Activated T-cell treated with anti-CD3 and anti-CD28 coated beads for 4 hours (primary cell): ENCODE measurements around the gene UBE2L6.
"Not testable (repeated sequence)": the region's sequence is repeated elsewhere in the genome, so short reads cannot be mapped to it uniquely, and the experiment has no call there.

Experiments used
- DNase-seq: peaks from one replicate; pipeline ENCODE4 v3.0.0-alpha.2; 2020

The UBE2L6 gene

DNA sequence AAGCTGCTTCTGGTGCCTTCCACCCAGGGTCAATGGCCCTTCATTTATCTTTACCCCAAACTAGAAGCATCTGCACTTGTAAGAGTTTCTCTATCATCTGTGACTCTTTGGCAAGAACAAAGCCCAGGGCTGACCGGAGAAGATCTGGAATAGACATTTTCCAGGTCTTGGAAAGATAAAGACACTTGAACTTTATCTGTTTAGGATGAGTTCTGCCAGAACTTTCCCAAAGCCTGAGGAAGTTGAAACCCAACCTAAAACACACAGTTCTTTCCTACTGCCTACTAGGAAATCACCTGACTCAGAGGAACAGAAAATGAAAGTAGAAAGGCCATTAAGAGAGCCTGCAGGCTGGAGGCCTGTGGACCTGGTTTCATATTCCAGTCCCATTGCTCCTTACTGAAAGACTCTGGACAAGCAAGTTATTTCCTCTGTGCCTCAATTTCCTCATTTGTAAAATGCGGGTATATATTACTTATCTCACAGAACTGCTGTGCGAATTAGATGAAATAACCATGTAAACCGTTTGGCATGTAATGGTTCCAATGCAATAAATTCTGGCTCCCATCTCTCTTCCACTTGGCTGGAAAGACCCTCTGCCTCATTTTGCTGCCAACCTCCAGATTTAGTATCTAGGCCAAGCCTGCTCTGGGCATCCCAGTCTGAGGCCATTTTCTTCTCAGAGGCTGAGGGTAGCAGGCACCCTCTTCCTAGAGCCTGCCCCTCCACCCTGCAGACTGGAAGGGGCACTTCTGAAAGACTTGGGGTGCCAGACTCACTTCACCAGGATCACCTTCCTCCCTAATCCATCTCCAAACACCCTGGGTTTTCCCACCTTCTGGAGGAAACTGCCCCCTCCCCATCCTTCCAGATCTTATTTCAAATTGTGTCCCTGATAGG is 1.2 kb downstream of the UBE2L6 start:
- peak; percentile 36 for DNase-seq

GRCh38 chr11:57562596-57562995 is 4.9 kb downstream of the UBE2L6 start:
- no peak for DNase-seq

- no peak for DNase-seq
Observed at GRCh38 chr11:57560146-57560545, 7.3 kb downstream of the UBE2L6 start.

DNA sequence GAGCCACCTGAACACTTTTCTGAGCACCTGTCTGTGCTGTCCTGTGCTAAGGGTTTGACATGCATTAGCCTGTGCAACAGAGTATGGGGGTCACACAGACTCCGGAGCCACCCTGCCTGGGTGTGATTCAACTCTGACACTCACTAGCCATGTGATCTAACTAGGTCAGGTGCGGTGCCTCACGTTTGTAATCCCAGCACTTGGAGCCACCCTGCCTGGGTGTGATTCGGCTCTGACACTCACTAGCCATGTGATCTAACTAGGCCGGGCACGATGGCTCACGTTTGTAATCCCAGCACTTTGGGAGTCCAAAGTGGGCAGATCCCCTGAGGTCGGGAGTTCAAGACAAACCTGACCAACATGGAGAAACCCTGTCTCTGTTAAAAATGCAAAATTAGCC is 11.4 kb downstream of the UBE2L6 start:
- DNase-seq: no peak

GRCh38 chr11:57555393-57555792 is 12.1 kb downstream of the UBE2L6 start:
- DNase-seq: no peak

- DNase-seq: no peak
Observed at GRCh38 chr11:57552479-57552878, 15.0 kb downstream of the UBE2L6 start.

DNA sequence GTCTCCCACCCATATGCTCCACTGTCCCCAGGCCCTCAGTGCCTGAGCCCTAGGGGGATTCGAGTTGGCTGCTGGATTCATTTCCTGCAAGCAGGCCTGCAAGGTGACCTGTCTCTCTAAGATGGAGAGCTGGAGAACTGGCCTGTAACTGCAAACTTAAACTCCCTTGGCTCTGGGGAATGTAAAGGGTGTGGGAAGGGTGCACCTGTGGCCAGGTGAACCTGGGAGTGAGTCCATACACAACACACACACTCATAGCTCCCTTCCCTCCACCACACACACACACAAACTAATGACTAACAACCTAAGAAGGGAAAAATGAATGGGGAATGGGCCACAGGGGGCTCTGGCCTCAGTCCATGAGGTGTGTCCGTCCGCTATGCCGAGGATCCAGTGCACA is 15.5 kb downstream of the UBE2L6 start:
- DNase-seq: no peak

- no peak for DNase-seq
Observed at GRCh38 chr11:57549983-57550382, 17.5 kb downstream of the UBE2L6 start.

DNA sequence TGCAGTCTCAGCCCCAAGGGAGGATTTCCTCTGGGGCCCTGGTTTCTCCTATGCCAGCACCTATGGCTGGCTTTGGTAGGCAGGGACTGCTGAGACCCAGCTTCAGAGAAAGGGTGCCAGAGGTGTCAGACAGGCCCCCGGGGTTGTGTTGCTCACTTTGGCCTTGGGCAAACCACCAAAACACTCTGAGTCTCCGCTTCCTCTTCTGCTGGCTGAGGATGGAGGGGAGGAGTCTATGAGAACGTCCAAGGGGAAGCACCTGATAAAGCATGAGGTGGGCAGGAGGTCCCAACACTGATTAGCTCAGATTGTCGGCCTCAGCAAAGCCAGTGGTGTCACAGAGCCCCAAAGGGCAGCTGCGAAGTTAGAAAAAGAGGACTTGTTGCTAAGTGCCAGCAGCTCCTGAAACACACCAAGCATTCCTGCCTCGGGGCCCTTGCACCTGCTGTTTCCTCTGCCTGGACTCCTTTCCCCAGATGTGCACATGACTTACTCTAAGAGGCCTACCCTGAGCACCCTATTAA is 19.6 kb downstream of the UBE2L6 start:
- no peak for DNase-seq

DNA sequence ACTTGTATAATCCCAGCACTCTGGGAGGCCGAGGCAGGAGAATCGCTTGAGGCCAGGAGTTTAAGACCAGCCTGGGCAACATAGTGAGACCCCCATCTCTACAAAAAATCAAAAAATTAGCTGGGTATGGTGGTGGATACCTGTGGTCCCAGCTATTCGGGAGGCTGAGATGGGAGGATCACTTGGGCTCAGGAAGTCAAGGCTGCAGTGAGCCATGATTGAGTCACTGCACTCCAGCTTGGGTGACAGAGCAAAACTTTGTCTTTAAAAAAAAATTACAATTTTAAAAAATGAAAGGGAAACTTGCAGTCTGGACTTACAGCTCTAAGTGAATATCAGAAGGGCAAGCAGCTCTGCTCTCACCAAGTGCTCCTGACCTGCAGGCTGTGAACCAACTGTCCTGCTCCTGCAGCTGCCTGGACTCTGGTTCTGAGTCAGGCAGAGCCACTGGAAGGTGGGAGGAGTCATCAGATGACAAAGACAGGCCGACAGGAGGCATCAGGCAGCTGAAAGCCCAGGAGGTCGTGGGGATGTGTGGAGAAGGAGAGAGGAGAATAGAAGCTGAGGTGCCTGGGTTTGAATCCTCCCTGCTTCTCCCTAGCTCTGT is 20.5 kb downstream of the UBE2L6 start:
- DNase-seq: no peak

- DNase-seq: no peak
Observed at GRCh38 chr11:57546451-57546850, 21.0 kb downstream of the UBE2L6 start.

- DNase-seq: no peak
Observed at GRCh38 chr11:57545883-57546282, 21.6 kb downstream of the UBE2L6 start.

- no peak for DNase-seq
Observed at GRCh38 chr11:57544566-57544965, 22.9 kb downstream of the UBE2L6 start.

GRCh38 chr11:57543593-57543992 is 23.9 kb downstream of the UBE2L6 start:
- DNase-seq: no peak

GRCh38 chr11:57542582-57542981 is 24.9 kb downstream of the UBE2L6 start:
- no peak for DNase-seq

DNA sequence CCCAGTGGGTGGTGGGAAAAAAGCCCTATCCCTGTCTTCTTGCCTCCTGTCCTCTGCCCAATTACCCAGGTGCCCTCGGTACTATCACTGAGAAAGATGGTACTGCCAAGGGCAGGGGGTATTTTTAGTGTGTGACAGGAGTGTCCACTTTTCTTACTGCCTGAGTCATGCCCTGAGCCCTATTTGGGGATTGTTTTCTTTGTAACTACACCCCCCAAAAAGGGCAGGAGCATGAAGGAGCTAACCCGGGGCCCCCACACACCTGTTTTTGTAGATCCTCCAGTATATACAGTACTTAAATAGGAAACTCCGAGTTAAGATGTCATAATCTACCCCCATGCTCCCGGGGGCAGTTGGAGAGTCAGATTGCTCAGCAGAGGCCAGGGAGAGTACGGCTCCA is 26.3 kb downstream of the UBE2L6 start:
- DNase-seq: no peak

- DNase-seq: no peak
Observed at GRCh38 chr11:57539342-57539741, 28.1 kb downstream of the UBE2L6 start.

GRCh38 chr11:57536947-57537619 is 30.4 kb downstream of the UBE2L6 start, which contains the start of gene SMTNL1:
Gene SMTNL1 (plus strand): TSS chr11:57537595. CDS start chr11:57542643, 5,048 bp downstream.
- no peak for DNase-seq

GRCh38 chr11:57534449-57534848 is 33.0 kb downstream of the UBE2L6 start:
- DNase-seq: not testable (repeated sequence)

DNA sequence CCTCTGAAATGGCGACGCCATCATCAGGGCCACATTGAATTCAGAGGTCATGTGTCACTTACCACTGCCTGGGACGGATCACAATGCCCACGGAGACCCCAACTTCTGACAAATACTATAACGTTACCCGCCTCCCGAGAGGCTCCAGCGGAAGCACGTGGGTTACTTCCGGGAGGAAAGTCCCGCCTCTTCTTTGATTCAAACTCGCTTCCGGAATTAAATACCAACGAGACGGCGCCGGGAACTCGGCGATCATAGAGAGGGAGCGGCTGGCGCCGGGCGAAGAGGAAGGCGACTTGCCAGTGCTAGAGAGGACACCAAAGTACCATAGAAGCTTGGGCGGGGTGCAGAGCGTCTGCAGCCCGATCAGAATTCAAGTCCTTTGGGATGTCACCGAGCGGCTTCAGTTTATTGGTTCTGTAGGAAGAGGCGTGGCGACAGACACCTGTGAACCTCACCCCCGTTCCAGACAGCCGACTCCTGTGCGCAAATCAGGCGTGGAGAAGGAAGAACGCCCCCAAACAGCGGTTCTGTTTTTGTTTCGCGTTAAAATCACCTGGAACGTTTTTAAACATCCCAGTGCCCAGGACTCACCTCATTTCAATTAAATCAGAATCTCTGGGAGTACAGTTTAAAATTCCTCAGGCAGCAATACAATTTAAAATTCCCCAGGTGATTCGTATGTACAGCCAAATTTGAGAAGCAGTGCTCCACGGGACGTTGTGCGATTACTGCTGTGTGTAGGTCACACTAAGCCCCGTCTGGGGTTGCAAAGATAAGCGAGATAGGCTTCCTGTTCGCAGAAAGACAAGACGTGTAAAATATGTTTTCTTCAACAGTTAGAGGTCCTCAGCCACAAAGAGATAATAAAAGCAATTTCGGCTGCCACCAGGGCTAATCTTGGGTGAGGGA is 36.6 kb downstream of the UBE2L6 start, which contains the start of gene TIMM10:
TIMM10 (minus strand) TSS at position 159 of the 912 bp plus-strand sequence. CDS start 565 bp downstream, outside the sequence.
- peak; percentile 88 for DNase-seq

DNA sequence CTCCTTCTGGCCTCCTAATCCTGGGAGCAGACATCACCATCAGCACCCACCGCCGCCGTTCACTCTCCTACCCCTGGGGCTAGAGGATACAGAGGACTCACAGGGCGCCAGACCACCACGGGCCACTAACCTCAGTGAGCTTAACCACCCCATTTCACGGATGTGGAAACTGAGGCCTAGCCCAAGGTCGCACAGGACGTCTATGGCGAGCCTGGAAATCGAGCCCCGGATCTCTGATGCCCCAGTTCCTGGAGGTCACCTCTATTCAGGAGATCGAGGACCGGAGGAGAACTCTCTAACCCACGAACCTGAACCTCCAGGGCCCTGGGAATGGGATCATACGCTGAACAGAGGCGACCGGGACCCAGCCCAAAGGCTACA is 37.3 kb downstream of the UBE2L6 start:
- no peak for DNase-seq

DNA sequence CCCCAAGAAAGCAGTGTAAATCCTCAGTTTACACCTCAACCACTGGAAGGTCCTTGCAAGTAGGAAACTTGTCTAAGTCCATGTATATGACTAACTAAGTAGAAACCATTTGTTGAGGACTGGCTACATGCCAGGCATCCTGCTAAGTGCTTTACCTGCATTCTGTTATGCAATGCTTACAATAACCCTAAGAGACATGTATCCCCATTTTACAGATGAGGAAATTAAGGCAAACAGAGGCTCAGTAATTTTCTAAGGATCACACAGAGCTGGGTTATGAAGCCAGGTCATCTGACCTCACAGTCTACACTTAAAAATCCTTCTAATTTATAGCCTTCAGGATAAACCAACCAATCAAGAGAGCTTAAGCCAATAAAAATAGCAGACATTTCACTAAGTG is 38.5 kb downstream of the UBE2L6 start:
- no peak for DNase-seq
